Measurements from ENCODE around the gene SPTLC1.

DNA sequence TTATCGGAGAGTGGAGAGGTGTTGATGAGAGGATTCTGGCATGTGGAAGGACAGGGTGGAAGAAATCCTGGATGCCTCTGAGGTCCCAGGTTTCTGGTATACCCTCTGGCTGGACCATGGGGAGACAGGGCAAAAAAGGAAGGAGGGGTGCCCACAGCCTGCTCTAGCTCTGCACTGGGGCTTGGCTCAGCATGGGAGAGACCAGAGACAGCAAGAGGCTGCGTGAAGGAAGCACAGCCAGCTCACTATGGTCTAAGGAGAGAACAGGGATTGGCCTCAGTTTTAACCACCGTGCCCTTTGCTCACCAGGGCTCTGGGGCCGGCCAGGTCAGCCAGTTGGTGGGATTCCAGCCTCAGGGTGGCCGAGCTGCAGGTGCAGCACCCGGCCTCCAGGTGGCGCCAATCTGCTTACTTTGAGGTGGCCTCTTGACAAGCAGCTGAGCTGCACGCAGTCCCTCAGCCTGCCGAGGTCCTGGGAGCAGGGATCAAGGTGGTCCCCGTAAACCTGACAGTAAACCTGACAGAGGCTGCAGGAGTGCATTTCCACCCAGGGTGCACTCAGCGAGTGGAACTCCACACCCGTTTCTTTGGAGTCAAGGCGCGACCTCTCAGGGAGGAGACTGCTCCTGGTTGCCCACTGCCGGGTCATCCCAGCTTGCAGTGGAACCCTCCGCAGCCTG lies 25.0 kb upstream of the SPTLC1 start:
- TF ChIP-seq EP300 (IDR thresholded peaks at IDR 0.05; ENCODE audit: low read depth in 2 of 2, low read length in 2 of 2) (no peak), EP300 (CRISPR knock-in tag; IDR thresholded peaks at IDR 0.05; ENCODE audit: borderline replicate concordance) (peak; percentile 14; the same call in 1 of the 2 replicates), EZH2 (conservative IDR thresholded peaks at IDR 0.05; ENCODE audit: low read depth, low read length) (no peak), ZBTB2 (CRISPR knock-in tag; IDR thresholded peaks at IDR 0.05; ENCODE audit: low read depth) (no peak), CC2D1A (CRISPR knock-in tag; IDR thresholded peaks at IDR 0.05) (no peak), HDAC2 (CRISPR knock-in tag; IDR thresholded peaks at IDR 0.05) (0 out of 2 replicates have a peak, but pooled peaks have one; percentile 61), RARA (CRISPR knock-in tag; IDR thresholded peaks at IDR 0.05) (0 out of 2 replicates have a peak, but pooled peaks have one; percentile 24), BRF2 (CRISPR knock-in tag; IDR thresholded peaks at IDR 0.05) (no peak), HNRNPK (IDR thresholded peaks at IDR 0.05; ENCODE audit: low read depth, low read length, poor library complexity, severe bottlenecking) (no peak), BHLHE40 (IDR thresholded peaks at IDR 0.05; ENCODE audit: low read length) (no peak), SNRNP70 (IDR thresholded peaks at IDR 0.05; ENCODE audit: low read depth, low read length) (no peak), DMTF1 (CRISPR knock-in tag; IDR thresholded peaks at IDR 0.05) (no peak), POLR2AphosphoS2 (IDR thresholded peaks at IDR 0.05; ENCODE audit: low read depth, low read length) (no peak)
- TF ChIP-seq, protein P1, sequence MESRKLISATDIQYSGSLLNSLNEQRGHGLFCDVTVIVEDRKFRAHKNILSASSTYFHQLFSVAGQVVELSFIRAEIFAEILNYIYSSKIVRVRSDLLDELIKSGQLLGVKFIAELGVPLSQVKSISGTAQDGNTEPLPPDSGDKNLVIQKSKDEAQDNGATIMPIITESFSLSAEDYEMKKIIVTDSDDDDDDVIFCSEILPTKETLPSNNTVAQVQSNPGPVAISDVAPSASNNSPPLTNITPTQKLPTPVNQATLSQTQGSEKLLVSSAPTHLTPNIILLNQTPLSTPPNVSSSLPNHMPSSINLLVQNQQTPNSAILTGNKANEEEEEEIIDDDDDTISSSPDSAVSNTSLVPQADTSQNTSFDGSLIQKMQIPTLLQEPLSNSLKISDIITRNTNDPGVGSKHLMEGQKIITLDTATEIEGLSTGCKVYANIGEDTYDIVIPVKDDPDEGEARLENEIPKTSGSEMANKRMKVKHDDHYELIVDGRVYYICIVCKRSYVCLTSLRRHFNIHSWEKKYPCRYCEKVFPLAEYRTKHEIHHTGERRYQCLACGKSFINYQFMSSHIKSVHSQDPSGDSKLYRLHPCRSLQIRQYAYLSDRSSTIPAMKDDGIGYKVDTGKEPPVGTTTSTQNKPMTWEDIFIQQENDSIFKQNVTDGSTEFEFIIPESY (CRISPR knock-in tag; IDR thresholded peaks at IDR 0.05): 0 out of 2 replicates have a peak, but pooled peaks have one; percentile 30
- TF ChIP-seq, protein P2, sequence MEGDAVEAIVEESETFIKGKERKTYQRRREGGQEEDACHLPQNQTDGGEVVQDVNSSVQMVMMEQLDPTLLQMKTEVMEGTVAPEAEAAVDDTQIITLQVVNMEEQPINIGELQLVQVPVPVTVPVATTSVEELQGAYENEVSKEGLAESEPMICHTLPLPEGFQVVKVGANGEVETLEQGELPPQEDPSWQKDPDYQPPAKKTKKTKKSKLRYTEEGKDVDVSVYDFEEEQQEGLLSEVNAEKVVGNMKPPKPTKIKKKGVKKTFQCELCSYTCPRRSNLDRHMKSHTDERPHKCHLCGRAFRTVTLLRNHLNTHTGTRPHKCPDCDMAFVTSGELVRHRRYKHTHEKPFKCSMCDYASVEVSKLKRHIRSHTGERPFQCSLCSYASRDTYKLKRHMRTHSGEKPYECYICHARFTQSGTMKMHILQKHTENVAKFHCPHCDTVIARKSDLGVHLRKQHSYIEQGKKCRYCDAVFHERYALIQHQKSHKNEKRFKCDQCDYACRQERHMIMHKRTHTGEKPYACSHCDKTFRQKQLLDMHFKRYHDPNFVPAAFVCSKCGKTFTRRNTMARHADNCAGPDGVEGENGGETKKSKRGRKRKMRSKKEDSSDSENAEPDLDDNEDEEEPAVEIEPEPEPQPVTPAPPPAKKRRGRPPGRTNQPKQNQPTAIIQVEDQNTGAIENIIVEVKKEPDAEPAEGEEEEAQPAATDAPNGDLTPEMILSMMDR (CRISPR knock-in tag; IDR thresholded peaks at IDR 0.05): peak; percentile 97
